Measurements from ENCODE around the gene PEX26.
"Not testable (repeated sequence)": the region's sequence is repeated elsewhere in the genome, so short reads cannot be mapped to it uniquely, and the experiment has no call there.

PEX26 gene

DNA sequence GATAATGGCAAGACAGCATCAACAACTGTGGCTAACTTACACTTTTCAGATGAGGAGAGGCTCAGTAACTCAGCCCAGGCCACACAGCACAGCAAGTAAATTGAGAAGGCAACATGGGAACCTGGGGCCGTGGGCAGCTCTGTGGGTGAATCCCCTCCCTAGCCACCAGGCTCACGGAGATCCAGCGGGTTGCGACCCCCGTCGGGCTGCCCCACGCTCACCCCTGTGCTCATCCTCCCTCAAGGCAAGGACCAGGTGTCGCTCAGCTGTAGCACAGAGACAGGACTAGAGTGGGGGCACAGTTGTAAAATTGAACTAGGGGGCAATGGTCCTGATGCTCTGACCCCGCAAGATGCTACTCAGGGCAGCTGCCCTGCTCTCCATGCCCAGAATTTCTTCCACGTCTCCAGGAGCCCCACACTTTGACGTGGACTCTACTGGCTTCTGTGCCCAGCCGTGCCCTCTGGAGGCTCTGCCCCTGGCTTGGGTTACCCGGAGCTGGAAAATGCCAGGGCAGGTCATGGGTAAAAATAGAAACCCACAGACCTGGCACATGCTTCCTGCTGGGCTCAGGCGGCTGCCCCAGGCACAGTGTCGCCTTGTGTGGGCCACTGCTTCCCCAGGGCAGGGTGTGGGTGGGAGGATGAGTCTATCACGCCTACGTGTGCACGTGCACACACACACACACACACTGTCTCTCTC, 41.8 kb downstream of the PEX26 start:
- no peak for DNase-seq (ENCODE audit: low read depth)

DNA sequence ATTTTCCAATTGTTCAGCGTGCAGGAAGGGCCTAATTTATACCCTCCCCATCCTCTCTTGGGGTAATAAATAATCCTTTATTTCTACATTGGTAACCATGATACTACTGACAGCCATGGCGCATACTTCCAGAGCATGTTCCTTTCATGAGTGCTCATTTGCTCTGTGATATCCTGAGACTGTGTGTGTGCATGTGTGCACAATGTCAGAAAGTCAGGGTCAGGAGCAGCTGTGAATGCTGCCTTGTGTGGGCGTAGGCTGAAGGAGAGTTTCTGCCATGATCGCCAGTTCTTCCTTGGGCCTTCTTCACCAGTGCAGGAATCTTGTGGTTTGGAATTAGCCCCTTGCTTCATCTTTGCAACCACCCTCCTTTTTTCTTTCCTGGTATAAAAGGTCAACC, 43.1 kb downstream of the PEX26 start:
- no peak for DNase-seq (ENCODE audit: low read depth)

DNA sequence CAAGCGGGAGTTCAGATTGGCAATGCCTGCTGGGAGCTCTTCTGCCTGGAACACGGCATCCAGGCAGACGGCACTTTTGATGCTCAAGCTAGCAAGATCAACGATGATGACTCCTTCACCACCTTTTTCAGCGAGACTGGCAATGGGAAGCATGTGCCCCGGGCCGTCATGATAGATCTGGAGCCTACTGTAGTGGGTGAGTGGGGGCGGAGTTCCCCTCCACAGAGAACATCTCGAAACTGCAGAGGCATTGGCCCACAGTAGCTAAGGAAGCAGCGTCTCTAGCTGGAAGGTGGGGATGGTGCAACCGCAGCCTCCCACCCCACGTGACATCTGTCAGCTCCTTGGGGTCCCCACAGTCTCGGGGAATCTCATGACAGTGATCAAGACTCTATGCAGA, 43.7 kb downstream of the PEX26 start:
- DNase-seq (ENCODE audit: low read depth), result no peak

DNA sequence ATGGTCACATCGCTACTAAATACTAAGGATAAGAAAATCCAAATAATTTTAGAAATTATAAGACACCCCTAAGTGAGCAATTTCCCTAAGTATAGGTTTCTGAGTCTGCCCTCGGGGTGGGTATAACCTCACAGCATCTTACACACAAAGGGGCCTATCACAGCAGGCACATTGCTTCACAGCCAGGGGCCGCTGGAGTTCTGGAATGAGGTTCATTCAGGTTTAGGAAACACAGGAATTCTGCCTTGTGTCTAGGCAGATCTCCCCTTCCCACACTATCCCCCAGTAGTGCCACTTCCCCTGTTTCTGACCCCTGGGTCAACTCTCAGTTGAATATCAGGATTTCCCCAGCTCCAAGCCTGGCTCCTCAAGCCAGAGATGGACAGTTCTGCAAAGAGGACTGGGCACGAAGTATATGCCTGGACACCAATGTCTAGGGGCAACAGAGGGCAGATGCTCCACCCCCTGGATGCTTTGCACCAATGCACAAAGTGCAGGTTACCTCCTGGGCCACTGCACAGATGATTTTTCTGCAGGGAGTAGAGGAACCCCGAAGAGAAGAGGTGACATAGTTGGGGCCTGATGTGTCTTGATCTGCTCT, 44.3 kb downstream of the PEX26 start:
- DNase-seq (ENCODE audit: low read depth), result no peak

DNA sequence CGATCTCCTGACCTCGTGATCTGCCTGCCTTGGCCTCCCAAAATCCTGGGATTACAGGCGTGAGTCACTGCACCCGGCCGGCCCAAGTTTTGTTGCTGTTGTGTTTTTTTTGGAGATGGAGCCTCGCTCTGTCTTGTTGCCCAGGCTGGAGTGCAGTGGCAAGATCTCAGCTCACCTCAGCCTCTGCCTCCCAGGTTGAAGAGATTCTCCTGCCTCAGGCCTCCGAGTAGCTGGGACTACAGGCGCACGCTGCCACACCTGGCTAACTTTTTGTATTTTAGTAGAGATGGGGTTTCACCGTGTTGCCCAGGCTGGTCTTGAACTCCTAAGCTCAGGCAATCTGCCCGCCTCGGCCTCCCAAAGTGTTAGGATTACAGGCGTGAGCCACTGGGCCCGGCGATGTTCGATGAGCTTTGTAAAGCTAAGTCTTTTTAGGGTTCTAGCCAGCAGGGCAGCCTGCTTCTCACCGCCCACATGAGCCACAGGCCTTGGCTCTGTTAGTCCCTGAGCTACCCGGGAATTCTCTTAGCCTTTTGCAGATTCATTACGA, 45.8 kb downstream of the PEX26 start:
- DNase-seq (ENCODE audit: low read depth), result not testable (repeated sequence)

DNA sequence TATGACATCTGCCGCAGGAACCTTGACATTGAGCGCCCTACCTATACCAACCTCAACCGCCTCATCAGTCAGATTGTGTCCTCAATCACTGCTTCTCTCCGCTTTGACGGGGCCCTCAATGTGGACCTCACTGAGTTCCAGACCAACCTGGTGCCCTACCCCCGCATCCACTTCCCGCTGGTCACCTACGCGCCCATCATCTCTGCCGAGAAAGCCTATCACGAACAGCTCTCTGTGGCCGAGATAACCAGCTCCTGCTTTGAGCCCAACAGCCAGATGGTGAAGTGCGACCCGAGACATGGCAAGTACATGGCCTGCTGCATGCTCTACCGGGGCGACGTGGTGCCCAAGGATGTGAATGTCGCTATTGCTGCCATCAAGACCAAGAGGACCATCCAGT, 48.8 kb downstream of the PEX26 start:
- no peak for DNase-seq (ENCODE audit: low read depth)

DNA sequence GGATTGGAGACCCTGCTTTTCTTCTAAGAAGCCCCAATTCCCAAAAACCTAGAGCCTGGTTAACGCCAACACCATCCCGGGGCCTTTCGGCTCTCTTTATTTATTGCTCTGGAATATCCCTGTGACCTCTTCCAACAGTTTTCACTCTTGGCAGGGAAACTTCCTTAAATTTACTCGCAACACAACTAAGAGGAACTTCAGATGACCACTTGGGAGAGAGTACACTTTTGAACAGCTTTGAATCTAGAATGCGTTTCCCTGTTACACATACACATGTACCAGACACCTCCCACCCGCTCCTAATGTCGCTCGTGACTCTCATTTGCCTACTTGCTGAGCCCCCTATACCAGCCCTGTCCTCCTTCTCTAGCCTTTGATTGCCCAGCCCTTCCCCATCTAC, 52.2 kb downstream of the PEX26 start:
- no peak for DNase-seq (ENCODE audit: low read depth)

DNA sequence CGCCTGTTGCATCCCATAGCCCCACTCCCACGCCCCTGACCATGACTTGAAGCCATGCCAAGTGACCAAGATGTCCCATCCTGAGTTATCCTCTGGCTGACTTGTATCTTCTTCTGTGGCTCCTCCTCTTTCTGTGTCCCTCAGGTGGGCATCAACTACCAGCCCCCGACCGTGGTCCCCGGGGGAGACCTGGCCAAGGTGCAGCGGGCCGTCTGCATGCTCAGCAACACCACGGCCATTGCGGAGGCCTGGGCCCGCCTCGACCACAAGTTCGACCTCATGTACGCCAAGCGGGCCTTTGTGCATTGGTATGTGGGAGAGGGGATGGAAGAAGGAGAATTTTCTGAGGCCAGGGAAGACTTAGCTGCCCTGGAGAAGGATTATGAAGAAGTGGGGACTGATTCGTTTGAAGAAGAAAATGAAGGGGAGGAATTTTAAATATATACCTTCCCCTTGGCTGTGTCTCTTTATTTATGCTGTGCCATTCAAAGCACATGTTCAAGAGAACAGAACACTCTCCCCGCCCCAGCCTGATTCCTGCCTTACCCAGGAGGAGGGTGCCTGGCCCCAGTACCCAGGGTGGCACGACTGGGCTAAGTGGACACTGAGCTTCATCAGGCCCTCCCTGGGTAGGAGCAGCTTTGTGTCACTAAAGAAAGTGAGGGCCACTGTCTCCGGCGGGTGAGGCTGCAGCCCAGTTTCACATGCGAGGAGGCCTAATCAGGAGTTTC, 53.1 kb downstream of the PEX26 start:
- DNase-seq (ENCODE audit: low read depth), result no peak

DNA sequence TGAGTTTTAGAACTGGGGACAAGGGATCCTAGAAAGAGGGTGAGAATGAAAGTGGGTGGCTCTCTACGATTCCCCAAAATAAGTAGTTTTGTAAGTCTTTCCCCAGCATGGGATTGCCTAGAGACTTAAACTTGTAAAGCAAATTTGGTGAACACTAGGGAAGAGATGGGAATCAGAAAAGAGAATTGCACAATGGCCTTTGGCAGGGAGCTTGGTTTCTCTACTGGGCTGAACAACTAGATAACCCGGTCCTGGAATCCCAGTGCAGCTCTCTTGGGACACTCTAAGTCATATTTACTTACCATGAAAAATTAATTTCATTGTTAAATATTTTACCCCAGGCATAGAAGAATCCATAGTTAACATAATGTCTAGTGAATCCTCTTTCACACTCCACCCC, 55.7 kb downstream of the PEX26 start:
- peak; percentile 31 for DNase-seq (ENCODE audit: low read depth)

DNA sequence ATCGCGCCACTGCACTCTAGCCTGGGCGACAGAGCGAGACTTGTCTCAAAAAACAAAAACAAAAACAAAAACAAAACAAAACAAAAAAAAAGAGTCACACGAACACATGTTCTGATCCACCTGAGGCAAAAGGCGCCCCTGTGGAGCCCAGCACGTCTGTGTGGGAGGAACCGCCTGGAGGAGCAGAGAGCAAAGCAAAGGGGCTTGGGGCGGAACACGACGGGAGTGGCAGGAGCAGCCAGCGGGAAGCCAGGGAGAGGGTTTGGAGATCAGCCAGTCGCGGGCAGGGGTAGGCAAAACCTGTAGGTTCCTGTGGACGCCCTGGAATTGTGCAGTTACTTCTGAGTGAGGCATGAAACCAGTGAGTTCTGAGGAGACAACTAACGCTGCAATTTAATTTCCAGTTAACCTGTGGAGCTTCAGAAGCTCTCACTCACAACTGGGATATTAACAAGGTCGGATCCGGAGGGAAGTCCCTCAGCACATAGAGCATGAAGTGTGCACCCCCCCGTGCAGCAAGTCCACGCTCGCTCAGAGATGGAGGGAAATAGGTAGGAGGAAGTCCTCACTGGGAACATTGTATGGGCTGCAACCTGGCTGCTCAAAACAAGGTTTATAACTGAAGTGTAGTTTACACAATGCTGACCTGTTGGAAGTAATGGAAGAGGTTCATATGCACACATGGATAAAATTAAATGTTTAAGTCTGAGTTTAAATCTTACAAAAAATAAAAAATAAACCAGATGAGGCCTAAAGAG, 59.0 kb downstream of the PEX26 start:
- no peak for DNase-seq (ENCODE audit: low read depth)

DNA sequence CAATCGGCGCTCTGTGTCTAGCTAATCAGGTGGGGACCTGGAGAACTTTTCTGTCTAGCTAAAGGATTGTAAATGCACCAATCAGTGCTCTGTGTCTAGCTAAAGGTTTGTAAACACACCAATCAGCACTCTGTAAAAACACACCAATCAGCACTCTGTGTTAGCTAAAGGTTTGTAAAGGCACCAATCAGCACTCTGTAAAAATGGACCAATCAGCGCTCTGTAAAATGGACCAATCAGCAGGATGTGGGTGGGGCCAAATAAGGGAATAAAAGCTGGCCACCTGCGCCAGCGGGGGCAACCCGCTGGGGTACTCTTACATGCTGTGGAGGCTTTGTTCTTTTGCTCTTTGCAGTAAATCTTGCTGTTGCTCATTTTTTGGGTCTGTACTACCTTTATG, 63.2 kb downstream of the PEX26 start:
- DNase-seq (ENCODE audit: low read depth), result not testable (repeated sequence)

DNA sequence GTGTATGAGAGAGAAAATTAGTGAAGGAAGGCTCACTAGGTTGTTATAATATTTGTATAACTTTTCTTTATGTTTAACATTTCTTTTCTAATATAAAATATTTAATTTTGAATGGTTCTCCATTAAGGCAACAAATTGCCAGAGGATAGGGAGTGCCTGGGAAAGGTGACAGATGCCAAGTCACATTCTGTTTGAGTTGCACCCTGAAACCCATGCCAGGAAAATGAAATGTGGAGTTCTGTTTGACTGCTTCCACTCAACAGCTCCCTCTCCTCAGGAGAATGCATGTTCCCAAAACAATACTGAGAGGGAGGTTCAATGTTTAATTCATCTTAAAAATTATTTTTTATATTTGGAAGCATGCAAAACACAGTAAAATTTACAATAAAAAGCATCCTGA, 66.3 kb downstream of the PEX26 start:
- no peak for DNase-seq (ENCODE audit: low read depth)

DNA sequence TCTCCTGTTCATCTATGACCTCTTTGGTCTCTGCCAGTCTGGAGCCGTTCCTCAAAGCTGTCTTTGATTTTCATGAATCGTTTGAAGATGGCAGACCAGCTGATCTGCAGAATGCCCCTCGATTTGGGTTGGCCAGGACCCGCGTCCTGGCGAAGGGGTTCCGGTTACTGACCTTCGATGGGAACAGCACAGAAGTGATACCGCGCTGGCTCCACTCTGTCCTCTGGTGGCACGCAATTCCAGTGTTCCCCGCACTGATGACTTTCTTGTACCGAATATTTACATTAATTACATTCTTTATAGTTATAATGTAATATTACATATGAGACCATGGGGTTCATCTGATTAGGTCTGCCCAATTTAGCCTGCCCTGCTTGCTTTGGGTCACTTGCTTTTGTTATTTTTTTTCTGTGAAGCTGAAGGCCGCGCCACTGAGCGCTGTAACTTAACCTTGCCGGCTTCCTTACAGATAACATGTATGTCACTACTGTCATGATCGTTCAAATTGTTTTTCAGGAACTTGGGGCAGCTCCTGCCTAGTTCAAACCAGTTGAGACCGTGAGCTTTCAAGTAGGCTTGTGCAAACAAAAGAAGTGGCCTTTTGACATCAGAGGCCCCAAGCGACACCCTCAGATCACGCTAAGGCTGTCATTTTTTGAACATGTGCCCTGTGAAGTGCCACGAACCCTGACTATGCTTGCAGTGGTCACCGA, 68.0 kb downstream of the PEX26 start:
- DNase-seq (ENCODE audit: low read depth), result no peak

DNA sequence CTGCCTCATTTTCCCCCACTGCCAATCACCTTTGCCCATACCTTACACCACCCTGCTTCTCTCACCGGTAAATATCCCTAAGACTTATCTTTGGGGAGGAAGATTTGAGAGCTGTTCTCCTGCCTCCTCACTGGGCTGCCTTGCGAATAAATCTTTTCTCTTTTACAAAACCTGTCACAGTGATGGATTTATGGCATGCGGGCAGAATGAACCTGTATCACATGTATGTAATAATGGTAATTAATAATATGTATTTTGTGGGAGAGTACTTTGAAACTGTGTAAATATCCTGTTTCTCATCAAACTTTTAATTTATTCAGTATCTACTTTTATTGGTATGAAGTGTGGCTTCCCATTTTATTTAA, 68.6 kb downstream of the PEX26 start:
- DNase-seq (ENCODE audit: low read depth), result no peak

DNA sequence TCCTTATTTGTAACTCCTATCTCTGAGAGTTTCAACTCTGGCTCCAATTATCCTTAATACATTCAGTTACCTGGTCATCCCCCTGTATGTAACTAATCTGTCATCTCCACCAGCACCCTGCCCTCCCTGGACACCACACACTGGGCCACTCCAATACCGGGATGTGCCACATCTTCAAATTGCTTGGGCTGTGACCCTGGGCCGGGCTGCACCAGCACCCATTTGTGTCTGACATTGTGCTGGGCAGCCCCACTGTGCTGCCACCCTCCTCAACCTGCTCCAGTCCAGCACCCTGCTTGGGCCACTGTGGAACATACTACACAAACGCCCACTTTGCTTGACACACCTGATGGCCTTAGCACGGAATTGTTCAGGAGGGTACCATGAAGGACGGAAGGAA, 70.0 kb downstream of the PEX26 start:
- no peak for DNase-seq (ENCODE audit: low read depth)

DNA sequence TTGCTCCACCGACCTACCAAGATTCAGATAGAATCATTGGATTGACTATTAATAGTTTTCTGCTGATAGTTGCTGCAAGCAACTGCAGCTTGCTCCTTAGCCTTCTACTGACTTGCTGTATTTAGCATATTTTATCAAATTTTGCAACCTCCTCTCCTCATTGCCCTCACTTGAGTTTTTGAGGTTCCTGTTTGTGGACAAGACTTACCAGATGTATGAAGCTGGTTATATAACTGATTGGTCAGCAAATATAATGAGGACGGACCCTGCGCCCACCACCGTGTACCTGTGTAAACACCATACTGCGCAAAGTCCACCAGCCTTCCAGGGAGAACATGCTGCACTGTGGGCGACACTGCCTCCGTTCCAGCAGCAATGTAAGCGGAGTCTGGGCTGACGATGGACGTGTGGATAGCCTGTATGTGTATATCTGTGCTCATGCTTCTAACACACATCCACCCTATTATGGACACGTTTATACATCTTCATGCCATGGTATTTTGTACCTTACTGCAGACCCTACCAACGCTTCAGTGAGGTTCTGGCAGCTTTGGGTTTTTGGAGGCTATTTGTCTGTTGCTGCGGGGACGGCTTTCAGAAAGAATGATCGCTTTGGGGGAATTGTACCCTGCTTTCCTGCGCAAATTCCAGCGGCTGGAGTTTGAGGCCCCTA, 70.6 kb downstream of the PEX26 start:
- DNase-seq (ENCODE audit: low read depth), result no peak

DNA sequence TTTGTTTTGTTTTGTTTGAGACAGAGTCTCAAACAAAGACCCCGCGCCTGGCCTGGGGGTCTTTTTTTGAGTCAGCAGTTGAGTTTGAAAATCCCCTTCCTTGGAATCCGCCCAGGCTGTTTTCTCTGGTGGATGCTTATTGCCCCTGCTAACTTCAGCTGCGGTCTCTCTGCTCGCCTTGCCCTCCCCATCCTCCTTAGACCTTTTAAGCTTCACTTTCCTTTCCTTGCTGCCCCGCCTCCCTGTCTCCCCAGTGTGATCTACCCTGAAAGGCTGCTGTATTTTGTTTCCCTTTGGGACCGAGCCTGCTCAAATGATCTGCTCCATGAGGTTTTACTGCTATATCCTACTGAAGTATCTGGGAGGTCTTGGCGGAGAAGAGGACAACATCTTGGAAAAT, 74.7 kb downstream of the PEX26 start:
- no peak for DNase-seq (ENCODE audit: low read depth)

DNA sequence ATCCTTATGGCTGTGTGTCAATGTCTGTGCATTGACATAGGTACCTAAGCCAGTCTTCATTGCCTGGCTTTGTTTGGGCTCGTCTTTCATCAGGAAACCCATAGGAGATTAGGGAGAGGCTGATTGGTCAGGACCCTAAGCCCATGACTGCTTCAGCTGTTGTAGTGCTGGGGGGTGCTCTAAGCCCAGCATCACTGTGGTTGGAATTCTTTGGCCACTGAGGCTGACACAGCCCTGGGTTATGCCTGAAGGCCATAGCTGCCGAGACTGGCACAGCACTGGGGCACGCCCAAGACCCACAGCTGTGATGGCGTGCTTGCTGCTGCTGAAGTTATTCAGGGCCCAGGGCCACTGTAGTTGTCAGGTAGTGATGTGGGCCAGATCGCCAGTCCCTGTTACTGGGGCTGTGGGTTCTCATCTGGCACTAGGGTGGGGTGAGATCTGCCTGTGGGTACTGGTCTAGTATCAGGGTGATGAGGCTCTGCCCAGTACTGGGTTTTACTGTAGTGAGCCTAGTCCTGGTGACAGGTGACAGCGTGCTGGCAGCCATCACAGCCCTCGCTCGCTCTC, 77.1 kb downstream of the PEX26 start:
- no peak for DNase-seq (ENCODE audit: low read depth)
